22Rv1 (cell line): ENCODE data around the gene PCDH15.

Experiments
- H3K27ac ChIP-seq: fragments of 450-650 bp; 2 replicates; pipeline ENCODE4 v1.5.1; 2017
- ZFX ChIP-seq: fragments of 450-650 bp; IDR thresholded peaks from 2 replicates; pipeline ENCODE4 v1.6.1; 2017; ENCODE audit warnings: antibody characterized with exemption, borderline replicate concordance
- TF ChIP-seq, protein P1 (sequence below): fragments of 450-650 bp; IDR thresholded peaks from 2 replicates; pipeline ENCODE4 v1.5.1; 2017; ENCODE audit warnings: mild to moderate bottlenecking

The PCDH15 gene

DNA sequence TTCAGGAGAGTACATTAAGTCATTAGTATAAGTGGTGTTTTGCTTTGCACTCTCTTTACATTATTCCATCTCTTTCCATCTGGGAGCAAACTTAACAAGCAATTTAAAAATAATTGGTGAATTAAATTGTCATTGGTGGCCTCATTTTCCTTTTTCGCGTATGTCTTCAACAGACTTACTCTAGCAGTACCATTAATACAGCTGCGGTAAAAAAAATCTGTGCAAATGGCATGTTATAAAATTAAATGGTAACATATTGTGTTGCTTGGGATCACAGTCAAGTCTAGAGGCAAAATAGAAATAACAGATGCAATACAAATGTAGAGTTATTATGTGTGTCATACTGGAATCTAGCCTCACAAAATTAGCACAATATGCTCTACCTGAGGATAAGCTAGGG is 322.4 kb downstream of the PCDH15 start:
- TF ChIP-seq, protein P1, sequence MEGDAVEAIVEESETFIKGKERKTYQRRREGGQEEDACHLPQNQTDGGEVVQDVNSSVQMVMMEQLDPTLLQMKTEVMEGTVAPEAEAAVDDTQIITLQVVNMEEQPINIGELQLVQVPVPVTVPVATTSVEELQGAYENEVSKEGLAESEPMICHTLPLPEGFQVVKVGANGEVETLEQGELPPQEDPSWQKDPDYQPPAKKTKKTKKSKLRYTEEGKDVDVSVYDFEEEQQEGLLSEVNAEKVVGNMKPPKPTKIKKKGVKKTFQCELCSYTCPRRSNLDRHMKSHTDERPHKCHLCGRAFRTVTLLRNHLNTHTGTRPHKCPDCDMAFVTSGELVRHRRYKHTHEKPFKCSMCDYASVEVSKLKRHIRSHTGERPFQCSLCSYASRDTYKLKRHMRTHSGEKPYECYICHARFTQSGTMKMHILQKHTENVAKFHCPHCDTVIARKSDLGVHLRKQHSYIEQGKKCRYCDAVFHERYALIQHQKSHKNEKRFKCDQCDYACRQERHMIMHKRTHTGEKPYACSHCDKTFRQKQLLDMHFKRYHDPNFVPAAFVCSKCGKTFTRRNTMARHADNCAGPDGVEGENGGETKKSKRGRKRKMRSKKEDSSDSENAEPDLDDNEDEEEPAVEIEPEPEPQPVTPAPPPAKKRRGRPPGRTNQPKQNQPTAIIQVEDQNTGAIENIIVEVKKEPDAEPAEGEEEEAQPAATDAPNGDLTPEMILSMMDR = no peak
- no peak for TF ChIP-seq ZFX
- no peak overlapping the region for H3K27ac ChIP-seq

DNA sequence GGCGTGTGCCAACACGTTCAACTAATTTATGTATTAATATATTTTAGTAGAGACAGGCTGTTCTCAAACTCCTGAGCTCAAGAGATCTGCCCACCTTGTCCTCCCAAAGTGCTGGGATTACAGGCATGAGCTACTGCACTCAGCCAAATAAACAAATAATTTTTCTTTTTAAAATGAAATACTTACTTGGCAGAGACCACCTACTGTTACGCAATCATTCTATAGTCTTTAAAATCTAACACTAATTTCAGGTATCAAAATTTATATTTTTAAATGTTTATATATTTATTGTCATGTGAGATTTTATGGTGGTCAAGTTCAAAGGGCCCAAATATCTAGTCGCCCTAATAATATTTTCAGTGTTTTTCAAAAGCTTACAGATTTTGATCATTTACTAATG is 323.3 kb downstream of the PCDH15 start:
- TF ChIP-seq, protein P1 = no peak
- no peak for TF ChIP-seq ZFX

DNA sequence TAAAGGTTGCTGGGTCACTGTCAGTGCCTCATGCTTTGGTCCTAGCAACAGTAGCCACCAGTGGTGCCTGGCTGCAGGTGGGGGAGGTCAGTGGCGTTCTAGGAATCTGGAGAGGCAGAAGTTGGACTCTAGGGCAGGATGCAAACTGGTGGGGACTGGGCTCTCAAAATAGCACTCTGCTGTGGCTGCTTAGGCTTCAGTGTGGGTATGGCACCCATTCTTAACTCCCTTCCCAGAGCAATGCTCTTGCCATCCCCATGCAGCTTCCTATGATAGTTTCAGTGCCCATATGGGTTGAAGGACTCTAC is 330.8 kb downstream of the PCDH15 start:
- TF ChIP-seq, protein P1 = no peak
- TF ChIP-seq ZFX = no peak
- H3K27ac ChIP-seq = no peak overlapping the region

More for the DNA sequence above, 323.3 kb downstream of the PCDH15 start:
- H3K27ac ChIP-seq = no peak overlapping the region

DNA sequence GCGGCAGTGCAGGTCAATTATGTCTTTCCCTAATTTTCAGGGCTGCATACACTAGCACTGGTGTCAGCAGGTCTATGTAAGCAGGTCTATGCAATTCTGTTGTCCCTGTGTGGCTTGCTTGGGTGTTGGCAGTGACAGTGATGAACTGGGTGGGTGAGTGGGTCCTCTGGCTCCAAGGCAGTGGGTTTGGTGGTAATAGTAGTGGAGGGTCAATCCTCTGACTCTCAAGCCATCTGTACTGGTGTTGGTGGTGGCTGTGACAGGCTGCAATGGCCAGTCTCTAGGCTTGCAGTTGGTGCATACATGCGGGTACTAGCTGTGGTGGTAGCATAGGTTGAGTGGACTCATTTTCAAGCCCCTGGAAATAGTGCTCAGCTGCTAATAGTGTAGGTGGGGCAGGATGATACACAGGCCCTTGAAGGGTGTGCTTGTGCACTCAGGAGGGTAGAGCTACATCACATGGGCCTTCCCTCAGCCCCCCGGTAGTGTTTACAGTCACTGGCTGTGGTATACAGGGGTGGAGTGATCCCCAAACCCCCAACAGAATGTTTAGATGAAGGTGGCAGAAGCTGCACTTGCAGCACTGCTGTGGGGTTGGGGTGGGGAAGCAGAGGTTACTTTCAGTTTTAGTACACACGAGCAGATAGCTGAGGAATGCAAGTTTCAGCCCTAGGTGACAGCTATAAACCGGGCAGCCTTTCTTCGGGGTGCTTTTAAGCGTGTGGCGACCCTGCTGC is 331.3 kb downstream of the PCDH15 start:
- no peak overlapping the region for H3K27ac ChIP-seq
- no peak for TF ChIP-seq ZFX
- TF ChIP-seq, protein P1 = no peak

DNA sequence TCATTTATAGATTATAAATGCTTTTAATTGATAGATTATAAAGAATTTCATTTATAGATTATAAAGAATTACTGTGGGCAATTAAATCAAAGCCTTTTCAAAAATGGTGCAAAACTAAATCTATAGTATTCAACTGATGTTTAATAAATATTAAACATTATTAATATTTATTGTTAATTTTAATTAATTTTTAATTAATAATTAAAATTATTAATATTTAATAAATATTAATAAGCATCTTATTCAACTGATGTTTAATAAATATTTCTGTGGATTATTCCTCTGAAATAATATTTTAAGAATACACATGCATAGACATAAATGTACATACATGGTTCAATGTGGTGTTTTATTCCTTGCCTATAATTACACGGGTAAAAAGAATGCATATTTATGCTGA is 346.8 kb downstream of the PCDH15 start:
- no peak overlapping the region for H3K27ac ChIP-seq
- TF ChIP-seq, protein P1 = no peak
- no peak for TF ChIP-seq ZFX

DNA sequence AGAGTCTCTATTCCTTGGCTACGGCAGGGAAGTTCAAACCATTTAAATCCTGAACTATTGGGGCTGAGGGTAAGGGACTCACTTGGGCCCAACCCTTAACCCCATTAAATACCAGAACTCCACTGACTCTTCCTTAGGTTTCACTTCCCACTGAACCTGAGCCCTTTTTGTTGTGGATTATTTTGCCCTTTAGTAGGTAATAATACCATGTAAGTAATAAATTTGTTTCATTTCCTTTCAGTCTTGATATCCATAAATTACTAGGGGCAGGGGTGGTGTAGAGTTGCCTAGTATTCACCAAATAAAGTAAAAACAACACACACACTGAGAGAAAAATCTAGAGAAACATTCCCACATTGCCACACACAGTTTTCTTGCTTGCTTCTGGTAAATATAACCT is 352.0 kb downstream of the PCDH15 start:
- TF ChIP-seq, protein P1 = no peak
- TF ChIP-seq ZFX = no peak

DNA sequence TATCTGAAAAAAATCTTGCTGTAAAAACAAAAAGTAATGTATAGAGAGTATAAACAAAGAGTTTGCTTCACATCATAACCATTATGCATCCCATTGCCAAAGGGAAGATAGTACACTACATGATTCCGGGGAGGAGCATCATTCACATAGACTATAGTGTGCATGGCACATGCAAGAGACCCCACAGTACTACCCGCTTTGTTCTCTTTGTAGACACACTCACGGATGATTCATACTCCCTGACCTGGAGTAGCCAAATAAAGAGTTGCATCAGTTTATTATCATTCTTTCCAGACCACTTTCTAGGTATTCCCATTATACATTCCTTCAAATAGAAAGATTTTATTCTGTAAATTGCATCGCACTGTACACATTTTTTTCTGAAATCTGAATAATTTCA is 356.9 kb downstream of the PCDH15 start:
- no peak for TF ChIP-seq ZFX
- TF ChIP-seq, protein P1 = no peak
- H3K27ac ChIP-seq = no peak overlapping the region

More for the DNA sequence above, 352.0 kb downstream of the PCDH15 start:
- no peak overlapping the region for H3K27ac ChIP-seq
